HEK293T (cell line): ENCODE results near the gene GRM5.
"Not testable (repeated sequence)": the region's sequence is repeated elsewhere in the genome, so short reads cannot be mapped to it uniquely, and the experiment has no call there.

Experiments
- CTBP1 ChIP-seq: fragments of 450-650 bp; IDR thresholded peaks from 2 replicates; pipeline ENCODE4 v1.6.1; 2016; ENCODE audit warnings: borderline replicate concordance
- FOXA1 ChIP-seq: fragments of 450-650 bp; IDR thresholded peaks from 2 replicates; pipeline ENCODE4 v1.6.1; 2016; ENCODE audit warnings: mild to moderate bottlenecking
- HDGF ChIP-seq: fragments of 450-650 bp; IDR thresholded peaks from 2 replicates; pipeline ENCODE4 v1.6.1; 2017; ENCODE audit warnings: antibody characterized with exemption, borderline replicate concordance
- LEF1 ChIP-seq: fragments of 450-650 bp; IDR thresholded peaks from 2 replicates; pipeline ENCODE4 v1.6.1; 2017; ENCODE audit warnings: mild to moderate bottlenecking, borderline replicate concordance
- SP1 ChIP-seq: fragments of 450-650 bp; IDR thresholded peaks from 2 replicates; pipeline ENCODE4 v1.6.1; 2017
- TARDBP ChIP-seq: fragments of 450-650 bp; IDR thresholded peaks from 2 replicates; pipeline ENCODE4 v1.6.1; 2016
- ZNF384 ChIP-seq: fragments of 450-650 bp; IDR thresholded peaks from 2 replicates; pipeline ENCODE4 v1.6.1; 2016
- TF ChIP-seq, protein P1 (sequence below): fragments of 450-650 bp; IDR thresholded peaks from 2 replicates; pipeline ENCODE4 v1.6.1; 2016

DNA sequence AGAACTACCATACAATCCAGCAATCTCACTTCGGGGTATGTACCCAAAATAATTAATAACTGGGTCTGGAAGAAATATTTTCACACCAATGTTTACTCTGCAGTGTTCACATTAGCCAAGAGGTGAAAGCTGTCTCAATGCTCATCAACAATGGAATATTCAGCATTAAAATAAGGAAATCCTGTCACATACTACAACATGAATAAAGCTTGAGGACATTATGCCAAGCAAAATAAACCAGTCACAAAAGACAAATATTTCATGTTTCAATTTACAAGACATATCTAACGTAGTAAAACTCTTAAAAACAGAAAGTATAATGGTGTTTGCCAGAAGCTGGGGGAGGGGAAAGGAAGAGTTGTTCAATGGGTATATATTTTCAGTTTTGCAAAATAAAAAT lies 28.0 kb upstream of the GRM5 start:
- not testable (repeated sequence) for TF ChIP-seq TARDBP, HDGF, CTBP1, SP1, FOXA1, ZNF384, LEF1
- TF ChIP-seq, protein P1, sequence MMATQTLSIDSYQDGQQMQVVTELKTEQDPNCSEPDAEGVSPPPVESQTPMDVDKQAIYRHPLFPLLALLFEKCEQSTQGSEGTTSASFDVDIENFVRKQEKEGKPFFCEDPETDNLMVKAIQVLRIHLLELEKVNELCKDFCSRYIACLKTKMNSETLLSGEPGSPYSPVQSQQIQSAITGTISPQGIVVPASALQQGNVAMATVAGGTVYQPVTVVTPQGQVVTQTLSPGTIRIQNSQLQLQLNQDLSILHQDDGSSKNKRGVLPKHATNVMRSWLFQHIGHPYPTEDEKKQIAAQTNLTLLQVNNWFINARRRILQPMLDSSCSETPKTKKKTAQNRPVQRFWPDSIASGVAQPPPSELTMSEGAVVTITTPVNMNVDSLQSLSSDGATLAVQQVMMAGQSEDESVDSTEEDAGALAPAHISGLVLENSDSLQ, result not testable (repeated sequence)
